Panc1 (cell line): ENCODE data around the gene TRMT13. TPM values are rescaled to one million over a fixed set of nuclear protein-coding genes. Genes with fewer than 3 reads are reported as not detected.
"Not testable (repeated sequence)": the region's sequence is repeated elsewhere in the genome, so short reads cannot be mapped to it uniquely, and the experiment has no call there.

ENCODE experiments used
- ATAC-seq: fragments of 200-7000 bp; cut with Tn5 transposase; 2 replicates; pipeline ENCODE4 v1.9.1; 2020; ENCODE audit warnings: mild to moderate bottlenecking, moderate library complexity
- BruUV-seq: library from RNA; stranded (reverse); fragments of 400-500 nt; replicated peaks from 2 replicates; lab custom pipeline; 2021; lab: Mats Ljungman, UMichigan
- CTCF ChIA-PET: fragments of 300-600 bp; sonication (Branson Sonifier 250); formaldehyde crosslinking; loops from one replicate; lab custom pipeline; 2022; ENCODE audit warnings: antibody characterized with exemption; lab: Charles Lee
- POLR2A ChIA-PET: fragments of 300-600 bp; sonication (Branson Sonifier 250); formaldehyde crosslinking; loops from one replicate; lab custom pipeline; 2022; ENCODE audit warnings: antibody characterized with exemption; lab: Charles Lee
- DNase-seq: peaks from one replicate; pipeline ENCODE4 v3.0.0-alpha.2; 2010; ENCODE audit warnings: low read depth, low spot score
- H3K27ac ChIP-seq: 2 replicates; pipeline ENCODE4 v1.5.1; 2011; ENCODE audit warnings: mild to moderate bottlenecking, low read length, inconsistent platforms
- H3K27me3 ChIP-seq: fragments of 200-500 bp; sonication (Bioruptor generic); 2 replicates; pipeline ENCODE4 v1.6.0; 2014; ENCODE audit warnings: low read length, inconsistent platforms; ENCODE audit not compliant: control insufficient read depth, insufficient read depth
- H3K36me3 ChIP-seq: fragments of 200-500 bp; sonication (Bioruptor generic); 2 replicates; pipeline ENCODE4 v1.5.1; 2014; ENCODE audit warnings: inconsistent platforms, mild to moderate bottlenecking, low read length, moderate library complexity; ENCODE audit not compliant: control insufficient read depth, insufficient read depth
- H3K4me1 ChIP-seq: 2 replicates; pipeline ENCODE4 v1.5.1; 2011; ENCODE audit warnings: inconsistent platforms, mild to moderate bottlenecking, low read length, moderate library complexity; ENCODE audit not compliant: control insufficient read depth, insufficient read depth
- H3K4me3 ChIP-seq, 2 experiments: 2 replicates each; pipeline ENCODE4 v1.5.1; 2011 to 2012; ENCODE audit warnings: low read depth in 2 of 2, low read length in 2 of 2, mild to moderate bottlenecking in 2 of 2, inconsistent platforms in 1 of 2, moderate library complexity in 1 of 2
- H3K9me3 ChIP-seq: fragments of 200-500 bp; sonication (Bioruptor generic); 2 replicates; pipeline ENCODE4 v1.5.1; 2014; ENCODE audit warnings: low read depth, mild to moderate bottlenecking, inconsistent platforms, low read length, moderate library complexity; ENCODE audit not compliant: control insufficient read depth, insufficient read depth
- CTCF ChIP-seq: fragments of 450-650 bp; IDR thresholded peaks from 2 replicates; pipeline ENCODE4 v1.5.1; 2017; ENCODE audit warnings: mild to moderate bottlenecking
- POLR2AphosphoS5 ChIP-seq: IDR thresholded peaks from 2 replicates; pipeline ENCODE4 v1.6.1; 2012; ENCODE audit warnings: mild to moderate bottlenecking, low read depth, low read length, moderate library complexity
- REST ChIP-seq, 2 experiments: IDR thresholded peaks; 2 replicates each; pipeline ENCODE4 v1.6.1; 2011 to 2012; ENCODE audit warnings: low read depth in 2 of 2, control low read depth in 1 of 2, low read length in 1 of 2, mild to moderate bottlenecking in 1 of 2, moderate library complexity in 1 of 2; ENCODE audit not compliant: insufficient read depth in 1 of 2
- SIN3A ChIP-seq: IDR thresholded peaks from 2 replicates; pipeline ENCODE4 v1.6.1; 2012; ENCODE audit warnings: low read depth, mild to moderate bottlenecking, low read length, moderate library complexity, borderline replicate concordance; ENCODE audit not compliant: insufficient read depth
- TCF7L2 ChIP-seq: IDR thresholded peaks from 2 replicates; pipeline ENCODE4 v1.6.1; 2011; ENCODE audit warnings: mild to moderate bottlenecking, low read depth, low read length, inconsistent platforms
- in situ Hi-C: cut with HindIII; loops from 2 replicates; pipeline ENCODE4 v1.10.0; 2016; ENCODE audit warnings: low sequenced_read_pairs, low pct_unique_long_range_greater_than_20kb
- intact Hi-C: fragments of 100-400 bp; cut with micrococcal nuclease; formaldehyde crosslinking; loops from one replicate; pipeline ENCODE4 v1.10.0; 2022; ENCODE audit not compliant: unreplicated experiment
- total RNA-seq: library from RNA; stranded (reverse); gene quantifications from one replicate; pipeline ENCODE4 v1.2.1, GENCODE V29; 2021; ENCODE audit not compliant: unreplicated experiment

Gene TRMT13
- total RNA-seq, 1 experiment from 2014 or later, result 6.2 TPM

- DNase-seq, result no peak
- ChIA-PET CTCF (no interaction called here), POLR2A (no interaction called here)
- H3K36me3 ChIP-seq, result no peaks in the 10 kb centered on the region
- ATAC-seq, result no peak
- TF ChIP-seq POLR2AphosphoS5 (no peak), CTCF (no peak), TCF7L2 (no peak), SIN3A (no peak), REST (IDR thresholded peaks at IDR 0.05; ENCODE audit: insufficient read depth in 1 of 2, low read depth in 2 of 2, low read length in 1 of 2) (no peak)
- intact Hi-C loops, result no loop called here
- H3K4me3 ChIP-seq, result no peak overlapping the region
- H3K27me3 ChIP-seq, result no peaks in the 10 kb centered on the region
- no peak overlapping the region for H3K27ac ChIP-seq
- no TSS peak for BruUV-seq
- H3K4me1 ChIP-seq, result no peaks in the 10 kb centered on the region
- in situ Hi-C loops, result no loop called here
- H3K9me3 ChIP-seq, result no peaks in the 10 kb centered on the region
Observed at GRCh38 chr1:100188617-100189016, 55.7 kb downstream of the TRMT13 start.

DNA sequence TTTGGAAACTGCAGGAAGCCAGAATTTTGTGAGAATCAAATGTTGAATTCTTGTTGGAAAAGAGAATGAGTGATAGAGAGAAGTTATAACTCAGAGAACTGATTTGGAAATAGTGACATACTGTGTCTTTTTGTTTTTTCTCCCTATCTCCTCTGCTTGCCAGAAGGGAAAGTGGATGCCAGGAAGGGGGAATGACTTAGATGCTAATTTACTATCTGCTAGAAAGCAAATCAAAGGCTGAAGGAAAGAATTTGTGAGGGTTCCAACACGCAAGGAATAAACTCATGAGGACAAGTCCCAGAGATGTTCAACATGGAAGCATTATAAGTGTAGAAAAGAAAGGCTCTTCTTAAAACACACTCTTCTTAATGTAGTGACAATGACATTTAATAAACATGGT lies 65.6 kb downstream of the TRMT13 start:
- no peak for DNase-seq
- in situ Hi-C loops, result no loop called here
- H3K27ac ChIP-seq, result no peak overlapping the region
- no peak for ATAC-seq
- BruUV-seq, result no TSS peak
- H3K36me3 ChIP-seq, result no peaks in the 10 kb centered on the region
- no peaks in the 10 kb centered on the region for H3K9me3 ChIP-seq
- no peaks in the 10 kb centered on the region for H3K27me3 ChIP-seq
- ChIA-PET CTCF (no interaction called here), POLR2A (no interaction called here)
- TF ChIP-seq TCF7L2 (no peak), CTCF (no peak)
- intact Hi-C loops, result no loop called here
- H3K4me1 ChIP-seq, result no peaks in the 10 kb centered on the region
- H3K4me3 ChIP-seq, result no peak overlapping the region

- in situ Hi-C loops, H3K9me3 ChIP-seq, intact Hi-C loops, BruUV-seq, H3K36me3 ChIP-seq, H3K4me1 ChIP-seq, ATAC-seq, POLR2A ChIA-PET, H3K4me3 ChIP-seq, CTCF ChIA-PET, H3K27ac ChIP-seq, H3K27me3 ChIP-seq, DNase-seq: not testable (repeated sequence)
Observed at GRCh38 chr1:100200060-100200459, 67.1 kb downstream of the TRMT13 start.

Other genes starting within 250 kb of the TRMT13 start
- gene SLC35A3, start 163.2 kb upstream of the TRMT13 start, total RNA-seq, result 15.9 TPM
- 6.2 TPM for gene SASS6, start 233 bp upstream of the TRMT13 start, total RNA-seq
- gene LRRC39, start 45.1 kb downstream of the TRMT13 start, total RNA-seq, result 0.26 TPM
- 5.2 TPM for gene DBT, start 116.7 kb downstream of the TRMT13 start, total RNA-seq
- gene RTCA, start 133.1 kb downstream of the TRMT13 start, total RNA-seq, result 33.1 TPM
- 6.6 TPM for gene CDC14A, start 219.3 kb downstream of the TRMT13 start, total RNA-seq